ENCODE measurements around the gene CTNND2. TPM values are rescaled to one million over a fixed set of nuclear protein-coding genes. Genes with fewer than 3 reads are reported as not detected.
A peak's percentile ranks its signal among the peaks of the same experiment; 100 is the strongest.

CTNND2 gene
- total and polyA plus RNA-seq, 9 of the 15 experiments (the other 6 are each of a cell fraction or from before 2014, with no cell fraction given), result 0.03 to 0.35 TPM; not detected in 7

- TF ChIP-seq ZNF197 (CRISPR knock-in tag; IDR thresholded peaks at IDR 0.05; ENCODE audit: low read depth) (no peak), TOE1 (IDR thresholded peaks at IDR 0.05; ENCODE audit: borderline replicate concordance) (no peak), TOE1 (CRISPR knock-in tag; IDR thresholded peaks at IDR 0.05; ENCODE audit: borderline replicate concordance, low read depth) (no peak), KLF10 (CRISPR knock-in tag; IDR thresholded peaks at IDR 0.05) (no peak), ESRRA (IDR thresholded peaks at IDR 0.05; ENCODE audit: borderline replicate concordance, low read depth) (no peak), ZNF134 (CRISPR knock-in tag; conservative IDR thresholded peaks at IDR 0.05) (no peak), POLR2A (conservative IDR thresholded peaks at IDR 0.05) (no peak)
These were observed 971.8 kb downstream of the CTNND2 start (continued) for GRCh38 chr5:10932426-10932825.

- Histone ChIP-seq H3K4me3 (no peak overlapping the region), H3K27ac (ENCODE audit: extremely low read depth, low read depth, low read length) (no peak overlapping the region), H3K9me3 (replicated peaks; ENCODE audit: control insufficient read depth, insufficient read depth, low read depth, low read length) (no peaks in the 10 kb centered on the region), H3K4me2 (ENCODE audit: insufficient read depth, low read length) (no peak overlapping the region), H3K9ac (ENCODE audit: insufficient read depth in 1 of 2, low read depth in 2 of 2, low read length in 2 of 2) (no peak overlapping the region), H3K36me3 (ENCODE audit: control insufficient read depth, insufficient read depth, low read length) (no peaks in the 10 kb centered on the region), H4K20me1 (replicated peaks; ENCODE audit: control insufficient read depth, insufficient read depth, low read length) (no peaks in the 10 kb centered on the region), H3K4me1 (replicated peaks in 1 of 2; ENCODE audit: control insufficient read depth in 2 of 2, insufficient read depth in 2 of 2, low read length in 2 of 2) (no peaks in the 10 kb centered on the region), H3K9me1 (ENCODE audit: control insufficient read depth, insufficient read depth, low read length) (no peaks in the 10 kb centered on the region), H2AFZ (ENCODE audit: low read depth, low read length) (no peak overlapping the region), H3K27me3 (ENCODE audit: control insufficient read depth in 2 of 2, insufficient read depth in 2 of 2, low read length in 2 of 2) (no peaks in the 10 kb centered on the region), H3K79me2 (ENCODE audit: control insufficient read depth, insufficient read depth, low read length) (no peaks in the 10 kb centered on the region)
- peak; percentile 56; the same call in 1 of the 2 replicates for TF ChIP-seq MAFF (IDR thresholded peaks at IDR 0.05; ENCODE audit: low read length)
- no peak for TF ChIP-seq ELF4 (CRISPR knock-in tag; IDR thresholded peaks at IDR 0.05)
- peak; percentile 64 for TF ChIP-seq C11orf30 (IDR thresholded peaks at IDR 0.05; ENCODE audit: low read depth)
- peak; percentile 60; the same call in 1 of the 2 replicates for TF ChIP-seq MAFK (IDR thresholded peaks at IDR 0.05; ENCODE audit: low read length)
- peak; percentile 62 for TF ChIP-seq MAFG (tag; conservative IDR thresholded peaks at IDR 0.05)
- no peak for TF ChIP-seq SAFB2 (IDR thresholded peaks at IDR 0.05; ENCODE audit: borderline replicate concordance, low read depth, low read length, severe bottlenecking)
- peak; percentile 84 for TF ChIP-seq ZNF316 (IDR thresholded peaks at IDR 0.05)
- TF ChIP-seq KLF13 (tag; IDR thresholded peaks at IDR 0.05; ENCODE audit: borderline replicate concordance, low read depth), result no peak
- TF ChIP-seq ASH1L (IDR thresholded peaks at IDR 0.05; ENCODE audit: borderline replicate concordance, low read depth, partially characterized antibody), result no peak
- in situ Hi-C loops (cut with MboI), result no loop called here
- BruUV-seq (replicated peaks), result no TSS peak
- ChIA-PET POLR2A (interaction anchor here (0.9 kb wide), 1 partner anchor 29 kb away, joined by 4 read pairs; no protein-coding TSS in a partner anchor), CTCF (ENCODE audit: low intra/inter-chr PET ratio) (no interaction called here)
- FAIRE-seq (no peak), ATAC-seq (no peak), DNase-seq (ENCODE audit: extremely low read depth in 1 of 4, low spot score in 3 of 4) (no peak)
- intact Hi-C loops (cut with micrococcal nuclease), result no loop called here
These were observed 976.6 kb downstream of the CTNND2 start for GRCh38 chr5:10927608-10928007.

All from K562 (cell line).